ENCODE data around the gene RFXANK. TPM values are rescaled to one million over a fixed set of nuclear protein-coding genes. Genes with fewer than 3 reads are reported as not detected.

RFXANK gene
- total RNA-seq, 1 experiment from 2014 or later: 78.7 TPM

DNA sequence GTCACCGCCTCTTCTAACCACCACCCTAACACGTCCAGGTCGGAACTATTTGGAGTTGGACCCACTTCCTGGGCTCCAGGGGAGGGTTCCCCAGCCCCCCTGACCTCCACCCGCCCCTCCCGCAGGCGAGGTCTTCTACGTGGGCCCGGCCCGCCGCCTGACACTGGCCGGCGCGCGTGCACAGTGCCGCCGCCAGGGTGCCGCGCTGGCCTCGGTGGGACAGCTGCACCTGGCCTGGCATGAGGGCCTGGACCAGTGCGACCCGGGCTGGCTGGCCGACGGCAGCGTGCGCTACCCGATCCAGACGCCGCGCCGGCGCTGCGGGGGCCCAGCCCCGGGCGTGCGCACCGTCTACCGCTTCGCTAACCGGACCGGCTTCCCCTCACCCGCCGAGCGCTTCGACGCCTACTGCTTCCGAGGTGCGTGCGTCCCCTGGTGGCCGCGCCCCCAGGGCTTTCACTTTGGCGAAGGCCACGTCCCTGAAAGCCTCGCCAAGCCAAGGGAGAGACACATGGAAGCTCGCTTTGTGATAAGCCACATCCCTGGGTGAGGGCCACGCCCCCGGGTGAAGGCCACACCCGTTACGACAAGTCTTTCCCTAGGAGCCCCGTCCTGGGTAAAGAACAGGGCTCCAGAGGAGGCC lies 32.9 kb downstream of the RFXANK start (continued):
- TF ChIP-seq ZNF232 (CRISPR knock-in tag; IDR thresholded peaks at IDR 0.05) (peak; percentile 93), ZNF219 (CRISPR knock-in tag; IDR thresholded peaks at IDR 0.05; ENCODE audit: borderline replicate concordance) (no peak), HMGA2 (CRISPR knock-in tag; IDR thresholded peaks at IDR 0.05) (no peak), ZNF423 (CRISPR knock-in tag; IDR thresholded peaks at IDR 0.05) (peak; percentile 43; the same call in 1 of the 2 replicates), ZNF532 (CRISPR knock-in tag; IDR thresholded peaks at IDR 0.05; ENCODE audit: borderline replicate concordance) (no peak), MYBL2 (CRISPR knock-in tag; IDR thresholded peaks at IDR 0.05) (peak; percentile 77), E2F4 (CRISPR knock-in tag; IDR thresholded peaks at IDR 0.05; ENCODE audit: borderline replicate concordance, low read depth) (no peak), ZNF281 (CRISPR knock-in tag; IDR thresholded peaks at IDR 0.05) (no peak), JAZF1 (CRISPR knock-in tag; IDR thresholded peaks at IDR 0.05) (no peak), SMAD4 (CRISPR knock-in tag; IDR thresholded peaks at IDR 0.05) (no peak)
- TF ChIP-seq, protein P1, sequence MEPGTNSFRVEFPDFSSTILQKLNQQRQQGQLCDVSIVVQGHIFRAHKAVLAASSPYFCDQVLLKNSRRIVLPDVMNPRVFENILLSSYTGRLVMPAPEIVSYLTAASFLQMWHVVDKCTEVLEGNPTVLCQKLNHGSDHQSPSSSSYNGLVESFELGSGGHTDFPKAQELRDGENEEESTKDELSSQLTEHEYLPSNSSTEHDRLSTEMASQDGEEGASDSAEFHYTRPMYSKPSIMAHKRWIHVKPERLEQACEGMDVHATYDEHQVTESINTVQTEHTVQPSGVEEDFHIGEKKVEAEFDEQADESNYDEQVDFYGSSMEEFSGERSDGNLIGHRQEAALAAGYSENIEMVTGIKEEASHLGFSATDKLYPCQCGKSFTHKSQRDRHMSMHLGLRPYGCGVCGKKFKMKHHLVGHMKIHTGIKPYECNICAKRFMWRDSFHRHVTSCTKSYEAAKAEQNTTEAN (CRISPR knock-in tag; IDR thresholded peaks at IDR 0.05): peak; percentile 75; the same call in 1 of the 2 replicates
- TF ChIP-seq, protein P2, sequence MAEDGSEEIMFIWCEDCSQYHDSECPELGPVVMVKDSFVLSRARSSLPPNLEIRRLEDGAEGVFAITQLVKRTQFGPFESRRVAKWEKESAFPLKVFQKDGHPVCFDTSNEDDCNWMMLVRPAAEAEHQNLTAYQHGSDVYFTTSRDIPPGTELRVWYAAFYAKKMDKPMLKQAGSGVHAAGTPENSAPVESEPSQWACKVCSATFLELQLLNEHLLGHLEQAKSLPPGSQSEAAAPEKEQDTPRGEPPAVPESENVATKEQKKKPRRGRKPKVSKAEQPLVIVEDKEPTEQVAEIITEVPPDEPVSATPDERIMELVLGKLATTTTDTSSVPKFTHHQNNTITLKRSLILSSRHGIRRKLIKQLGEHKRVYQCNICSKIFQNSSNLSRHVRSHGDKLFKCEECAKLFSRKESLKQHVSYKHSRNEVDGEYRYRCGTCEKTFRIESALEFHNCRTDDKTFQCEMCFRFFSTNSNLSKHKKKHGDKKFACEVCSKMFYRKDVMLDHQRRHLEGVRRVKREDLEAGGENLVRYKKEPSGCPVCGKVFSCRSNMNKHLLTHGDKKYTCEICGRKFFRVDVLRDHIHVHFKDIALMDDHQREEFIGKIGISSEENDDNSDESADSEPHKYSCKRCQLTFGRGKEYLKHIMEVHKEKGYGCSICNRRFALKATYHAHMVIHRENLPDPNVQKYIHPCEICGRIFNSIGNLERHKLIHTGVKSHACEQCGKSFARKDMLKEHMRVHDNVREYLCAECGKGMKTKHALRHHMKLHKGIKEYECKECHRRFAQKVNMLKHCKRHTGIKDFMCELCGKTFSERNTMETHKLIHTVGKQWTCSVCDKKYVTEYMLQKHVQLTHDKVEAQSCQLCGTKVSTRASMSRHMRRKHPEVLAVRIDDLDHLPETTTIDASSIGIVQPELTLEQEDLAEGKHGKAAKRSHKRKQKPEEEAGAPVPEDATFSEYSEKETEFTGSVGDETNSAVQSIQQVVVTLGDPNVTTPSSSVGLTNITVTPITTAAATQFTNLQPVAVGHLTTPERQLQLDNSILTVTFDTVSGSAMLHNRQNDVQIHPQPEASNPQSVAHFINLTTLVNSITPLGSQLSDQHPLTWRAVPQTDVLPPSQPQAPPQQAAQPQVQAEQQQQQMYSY (CRISPR knock-in tag; IDR thresholded peaks at IDR 0.05): no peak
- TF ChIP-seq, protein P3, sequence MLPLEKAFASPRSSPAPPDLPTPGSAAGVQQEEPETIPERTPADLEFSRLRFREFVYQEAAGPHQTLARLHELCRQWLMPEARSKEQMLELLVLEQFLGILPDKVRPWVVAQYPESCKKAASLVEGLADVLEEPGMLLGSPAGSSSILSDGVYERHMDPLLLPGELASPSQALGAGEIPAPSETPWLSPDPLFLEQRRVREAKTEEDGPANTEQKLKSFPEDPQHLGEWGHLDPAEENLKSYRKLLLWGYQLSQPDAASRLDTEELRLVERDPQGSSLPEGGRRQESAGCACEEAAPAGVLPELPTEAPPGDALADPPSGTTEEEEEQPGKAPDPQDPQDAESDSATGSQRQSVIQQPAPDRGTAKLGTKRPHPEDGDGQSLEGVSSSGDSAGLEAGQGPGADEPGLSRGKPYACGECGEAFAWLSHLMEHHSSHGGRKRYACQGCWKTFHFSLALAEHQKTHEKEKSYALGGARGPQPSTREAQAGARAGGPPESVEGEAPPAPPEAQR (CRISPR knock-in tag; IDR thresholded peaks at IDR 0.05): no peak
- TF ChIP-seq, protein P4, sequence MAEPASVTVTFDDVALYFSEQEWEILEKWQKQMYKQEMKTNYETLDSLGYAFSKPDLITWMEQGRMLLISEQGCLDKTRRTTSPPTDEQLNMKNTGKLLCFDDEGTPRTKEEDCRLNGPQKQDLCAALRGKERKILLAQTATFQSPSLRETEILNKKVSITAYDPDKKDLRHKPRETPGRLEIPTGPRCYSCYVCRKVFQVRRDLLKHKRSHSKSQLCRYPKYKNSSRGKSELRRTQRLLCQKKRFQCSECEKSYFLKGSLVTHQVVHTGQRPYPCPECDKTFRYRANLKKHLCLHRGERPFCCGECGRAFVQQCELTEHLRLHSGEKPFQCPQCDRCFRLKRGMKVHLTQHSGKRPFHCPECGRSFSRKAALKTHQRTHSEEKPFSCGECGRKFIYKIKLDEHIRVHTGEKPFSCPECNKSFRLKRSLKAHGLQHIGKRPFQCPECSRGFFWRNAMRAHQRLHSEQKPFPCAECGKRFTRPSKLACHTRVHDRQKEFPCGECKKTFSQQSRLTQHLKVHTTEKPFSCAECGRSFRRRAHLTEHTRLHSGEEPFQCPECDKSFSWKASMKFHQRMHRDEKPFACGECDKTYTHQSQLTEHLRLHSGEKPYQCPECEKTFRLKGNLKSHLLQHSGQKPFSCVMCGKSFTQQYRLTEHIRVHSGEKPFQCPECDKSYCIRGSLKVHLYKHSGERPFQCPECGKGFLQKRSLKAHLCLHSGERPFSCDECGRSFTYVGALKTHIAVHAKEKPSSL (CRISPR knock-in tag; conservative IDR thresholded peaks at IDR 0.05): no peak
- TF ChIP-seq, protein P5, sequence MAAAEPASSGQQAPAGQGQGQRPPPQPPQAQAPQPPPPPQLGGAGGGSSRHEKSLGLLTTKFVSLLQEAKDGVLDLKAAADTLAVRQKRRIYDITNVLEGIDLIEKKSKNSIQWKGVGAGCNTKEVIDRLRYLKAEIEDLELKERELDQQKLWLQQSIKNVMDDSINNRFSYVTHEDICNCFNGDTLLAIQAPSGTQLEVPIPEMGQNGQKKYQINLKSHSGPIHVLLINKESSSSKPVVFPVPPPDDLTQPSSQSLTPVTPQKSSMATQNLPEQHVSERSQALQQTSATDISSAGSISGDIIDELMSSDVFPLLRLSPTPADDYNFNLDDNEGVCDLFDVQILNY (CRISPR knock-in tag; IDR thresholded peaks at IDR 0.05): peak; percentile 61; the same call in 1 of the 2 replicates
- TF ChIP-seq, protein P6, sequence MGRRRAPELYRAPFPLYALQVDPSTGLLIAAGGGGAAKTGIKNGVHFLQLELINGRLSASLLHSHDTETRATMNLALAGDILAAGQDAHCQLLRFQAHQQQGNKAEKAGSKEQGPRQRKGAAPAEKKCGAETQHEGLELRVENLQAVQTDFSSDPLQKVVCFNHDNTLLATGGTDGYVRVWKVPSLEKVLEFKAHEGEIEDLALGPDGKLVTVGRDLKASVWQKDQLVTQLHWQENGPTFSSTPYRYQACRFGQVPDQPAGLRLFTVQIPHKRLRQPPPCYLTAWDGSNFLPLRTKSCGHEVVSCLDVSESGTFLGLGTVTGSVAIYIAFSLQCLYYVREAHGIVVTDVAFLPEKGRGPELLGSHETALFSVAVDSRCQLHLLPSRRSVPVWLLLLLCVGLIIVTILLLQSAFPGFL (CRISPR knock-in tag; IDR thresholded peaks at IDR 0.05; ENCODE audit: borderline replicate concordance): no peak
